ENCODE results near the gene NECTIN2. TPM values are rescaled to one million over a fixed set of nuclear protein-coding genes. Genes with fewer than 3 reads are reported as not detected.
A peak's percentile ranks its signal among the peaks of the same experiment; 100 is the strongest.

NECTIN2 gene
- total RNA-seq, 1 experiment from 2014 or later: 2.0 TPM

- no peak for DNase-seq
- H3K4me2 ChIP-seq (ENCODE audit: low read depth, low read length, poor library complexity, severe bottlenecking): no peak overlapping the region
- H3K36me3 ChIP-seq (ENCODE audit: insufficient read depth, low read length): peaks cover 33% of the 10 kb centered on the region
- H3K4me1 ChIP-seq (ENCODE audit: low read length): peaks cover 2% of the 10 kb centered on the region
- peaks cover 19% of the 10 kb centered on the region for H3K79me2 ChIP-seq (ENCODE audit: low read length)
- no peak overlapping the region for H2AFZ ChIP-seq (ENCODE audit: low read length)
- no peak overlapping the region for H3K27ac ChIP-seq (ENCODE audit: low read length)
- H4K20me1 ChIP-seq (ENCODE audit: insufficient read depth, low read depth, low read length): peaks cover 17% of the 10 kb centered on the region
- H3K9me3 ChIP-seq (ENCODE audit: low read length): no peaks in the 10 kb centered on the region
- H3K27me3 ChIP-seq (ENCODE audit: low read length): no peaks in the 10 kb centered on the region
- no peak overlapping the region for H3K4me3 ChIP-seq (ENCODE audit: low read length)
- no peaks in the 10 kb centered on the region for H3K9me2 ChIP-seq (replicated peaks; ENCODE audit: insufficient read depth, low read length)
- no peak overlapping the region for H3K9ac ChIP-seq (ENCODE audit: low read length)
These were observed 51.7 kb downstream of the NECTIN2 start for GRCh38 chr19:44897835-44898234.

GRCh38 chr19:44900328-44901244, 54.5 kb downstream of the NECTIN2 start:
- Histone ChIP-seq H3K36me3 (ENCODE audit: insufficient read depth, low read length) (peaks cover 20% of the 10 kb centered on the region), H3K4me2 (ENCODE audit: low read depth, low read length, poor library complexity, severe bottlenecking) (no peak overlapping the region), H3K4me1 (ENCODE audit: low read length) (no peaks in the 10 kb centered on the region)

GRCh38 chr19:44903216-44903601, 57.1 kb downstream of the NECTIN2 start:
- Histone ChIP-seq H4K20me1 (ENCODE audit: insufficient read depth, low read depth, low read length) (peaks cover 4% of the 10 kb centered on the region; the same call in 1 of the 2 replicates), H3K4me1 (ENCODE audit: low read length) (peaks cover 4% of the 10 kb centered on the region; the same call in 1 of the 2 replicates), H3K79me2 (ENCODE audit: low read length) (no peaks in the 10 kb centered on the region), H3K4me2 (ENCODE audit: low read depth, low read length, poor library complexity, severe bottlenecking) (no peak overlapping the region), H3K36me3 (ENCODE audit: insufficient read depth, low read length) (peaks cover 6% of the 10 kb centered on the region; the same call in 1 of the 2 replicates), H3K27me3 (ENCODE audit: low read length) (no peaks in the 10 kb centered on the region), H2AFZ (ENCODE audit: low read length) (no peak overlapping the region), H3K9me2 (replicated peaks; ENCODE audit: insufficient read depth, low read length) (no peaks in the 10 kb centered on the region), H3K9ac (ENCODE audit: low read length) (no peak overlapping the region), H3K9me3 (ENCODE audit: low read length) (no peaks in the 10 kb centered on the region), H3K27ac (ENCODE audit: low read length) (no peak overlapping the region), H3K4me3 (ENCODE audit: low read length) (no peak overlapping the region)
- no peak for DNase-seq

More at GRCh38 chr19:44900328-44901244, 54.5 kb downstream of the NECTIN2 start:
- peaks cover 12% of the 10 kb centered on the region for H4K20me1 ChIP-seq (ENCODE audit: insufficient read depth, low read depth, low read length)
- H3K9ac ChIP-seq (ENCODE audit: low read length): no peak overlapping the region
- H3K9me3 ChIP-seq (ENCODE audit: low read length): no peaks in the 10 kb centered on the region
- DNase-seq: no peak
- H2AFZ ChIP-seq (ENCODE audit: low read length): no peak overlapping the region
- no peaks in the 10 kb centered on the region for H3K27me3 ChIP-seq (ENCODE audit: low read length)
- no peak overlapping the region for H3K4me3 ChIP-seq (ENCODE audit: low read length)
- H3K27ac ChIP-seq (ENCODE audit: low read length): no peak overlapping the region
- no peaks in the 10 kb centered on the region for H3K9me2 ChIP-seq (replicated peaks; ENCODE audit: insufficient read depth, low read length)
- H3K79me2 ChIP-seq (ENCODE audit: low read length): no peaks in the 10 kb centered on the region

GRCh38 chr19:44903602-44904425, 57.7 kb downstream of the NECTIN2 start:
- H3K9ac ChIP-seq (ENCODE audit: low read length): no peak overlapping the region

GRCh38 chr19:44904426-44904994, 58.4 kb downstream of the NECTIN2 start:
- peak; percentile 62 for DNase-seq
- Histone ChIP-seq H3K27ac (ENCODE audit: low read length) (no peak overlapping the region), H4K20me1 (ENCODE audit: insufficient read depth, low read depth, low read length) (peaks cover 4% of the 10 kb centered on the region; the same call in 1 of the 2 replicates), H3K36me3 (ENCODE audit: insufficient read depth, low read length) (peaks cover 6% of the 10 kb centered on the region; the same call in 1 of the 2 replicates), H3K9me2 (replicated peaks; ENCODE audit: insufficient read depth, low read length) (no peaks in the 10 kb centered on the region), H3K4me2 (ENCODE audit: low read depth, low read length, poor library complexity, severe bottlenecking) (no peak overlapping the region), H3K79me2 (ENCODE audit: low read length) (no peaks in the 10 kb centered on the region), H3K4me1 (ENCODE audit: low read length) (peaks cover 4% of the 10 kb centered on the region; the same call in 1 of the 2 replicates), H3K9ac (ENCODE audit: low read length) (no peak overlapping the region), H2AFZ (ENCODE audit: low read length) (no peak overlapping the region), H3K9me3 (ENCODE audit: low read length) (no peaks in the 10 kb centered on the region), H3K27me3 (ENCODE audit: low read length) (no peaks in the 10 kb centered on the region), H3K4me3 (ENCODE audit: low read length) (no peak overlapping the region)

More at GRCh38 chr19:44903602-44904425, 57.7 kb downstream of the NECTIN2 start:
- H2AFZ ChIP-seq (ENCODE audit: low read length): no peak overlapping the region
- peaks cover 4% of the 10 kb centered on the region; the same call in 1 of the 2 replicates for H3K4me1 ChIP-seq (ENCODE audit: low read length)
- H3K79me2 ChIP-seq (ENCODE audit: low read length): no peaks in the 10 kb centered on the region
- H3K27me3 ChIP-seq (ENCODE audit: low read length): no peaks in the 10 kb centered on the region
- H3K9me3 ChIP-seq (ENCODE audit: low read length): no peaks in the 10 kb centered on the region
- no peak overlapping the region for H3K4me2 ChIP-seq (ENCODE audit: low read depth, low read length, poor library complexity, severe bottlenecking)
- H4K20me1 ChIP-seq (ENCODE audit: insufficient read depth, low read depth, low read length): peaks cover 4% of the 10 kb centered on the region; the same call in 1 of the 2 replicates
- peak; percentile 89 for DNase-seq
- no peak overlapping the region for H3K27ac ChIP-seq (ENCODE audit: low read length)
- no peak overlapping the region for H3K4me3 ChIP-seq (ENCODE audit: low read length)
- no peaks in the 10 kb centered on the region for H3K9me2 ChIP-seq (replicated peaks; ENCODE audit: insufficient read depth, low read length)
- H3K36me3 ChIP-seq (ENCODE audit: insufficient read depth, low read length): peaks cover 6% of the 10 kb centered on the region; the same call in 1 of the 2 replicates

- Histone ChIP-seq H2AFZ (ENCODE audit: low read length) (no peak within 1 kb of the TSS), H4K20me1 (ENCODE audit: insufficient read depth, low read depth, low read length) (no peaks in the 10 kb centered on the region), H3K9me3 (ENCODE audit: low read length) (no peaks in the 10 kb centered on the region), H3K36me3 (ENCODE audit: insufficient read depth, low read length) (peaks cover 6% of the 10 kb centered on the region; the same call in 1 of the 2 replicates), H3K27ac (ENCODE audit: low read length) (no peak within 1 kb of the TSS), H3K4me3 (ENCODE audit: low read length) (no peak within 1 kb of the TSS), H3K4me1 (ENCODE audit: low read length) (peaks cover 4% of the 10 kb centered on the region; the same call in 1 of the 2 replicates), H3K9ac (ENCODE audit: low read length) (0 out of 2 replicates have a peak within 1 kb of the TSS, but pooled peaks have one; percentile 20), H3K27me3 (ENCODE audit: low read length) (no peaks in the 10 kb centered on the region), H3K9me2 (replicated peaks; ENCODE audit: insufficient read depth, low read length) (no peaks in the 10 kb centered on the region), H3K4me2 (ENCODE audit: low read depth, low read length, poor library complexity, severe bottlenecking) (no peak within 1 kb of the TSS), H3K79me2 (ENCODE audit: low read length) (no peaks in the 10 kb centered on the region)
- no peak for DNase-seq
These were observed 59.5 kb downstream of the NECTIN2 start, which contains the start of gene APOE for GRCh38 chr19:44905437-44906160. APOE (plus strand) TSS chr19:44905796; CDS start chr19:44906625, 829 bp downstream.

- no peak overlapping the region for H3K9ac ChIP-seq (ENCODE audit: low read length)
- H3K9me2 ChIP-seq (replicated peaks; ENCODE audit: insufficient read depth, low read length): no peaks in the 10 kb centered on the region
- peaks cover 2% of the 10 kb centered on the region; the same call in 1 of the 2 replicates for H3K36me3 ChIP-seq (ENCODE audit: insufficient read depth, low read length)
- peaks cover 4% of the 10 kb centered on the region; the same call in 1 of the 2 replicates for H3K4me1 ChIP-seq (ENCODE audit: low read length)
- no peak overlapping the region for H3K4me2 ChIP-seq (ENCODE audit: low read depth, low read length, poor library complexity, severe bottlenecking)
- no peaks in the 10 kb centered on the region for H3K79me2 ChIP-seq (ENCODE audit: low read length)
- no peaks in the 10 kb centered on the region for H3K27me3 ChIP-seq (ENCODE audit: low read length)
- H2AFZ ChIP-seq (ENCODE audit: low read length): no peak overlapping the region
- DNase-seq: no peak
- H4K20me1 ChIP-seq (ENCODE audit: insufficient read depth, low read depth, low read length): no peaks in the 10 kb centered on the region
- no peaks in the 10 kb centered on the region for H3K9me3 ChIP-seq (ENCODE audit: low read length)
- no peak overlapping the region for H3K27ac ChIP-seq (ENCODE audit: low read length)
- no peak overlapping the region for H3K4me3 ChIP-seq (ENCODE audit: low read length)
These were observed 61.5 kb downstream of the NECTIN2 start for GRCh38 chr19:44907613-44908012.
